HS-27A (cell line): ENCODE data around the gene MED29.

Source experiments
- DNase-seq: peaks from one replicate; pipeline ENCODE4 v3.0.0-alpha.2; 2012; ENCODE audit warnings: low read depth, missing footprints

Gene MED29

GRCh38 chr19:39411081-39411831, 20.1 kb downstream of the MED29 start:
- DNase-seq: no peak

- peak; percentile 99 for DNase-seq
Observed at GRCh38 chr19:39411832-39412099, 20.6 kb downstream of the MED29 start.

GRCh38 chr19:39412100-39412866, 21.1 kb downstream of the MED29 start, which contains the start of gene PLEKHG2:
TSS of gene PLEKHG2 (plus strand) at chr19:39412669. CDS start at chr19:39414087, 1,418 bp downstream.
- DNase-seq: peak; percentile 100

GRCh38 chr19:39412867-39413271, 21.7 kb downstream of the MED29 start:
- DNase-seq: no peak

- DNase-seq: no peak
Observed at GRCh38 chr19:39413272-39413910, 22.2 kb downstream of the MED29 start.

GRCh38 chr19:39413911-39414608, 22.9 kb downstream of the MED29 start:
- DNase-seq: no peak

- DNase-seq: no peak
Observed at GRCh38 chr19:39415111-39416046, 24.2 kb downstream of the MED29 start.

- DNase-seq: no peak
Observed at GRCh38 chr19:39416152-39417120, 25.3 kb downstream of the MED29 start.

- no peak for DNase-seq
Observed at GRCh38 chr19:39417463-39418181, 26.4 kb downstream of the MED29 start.

- no peak for DNase-seq
Observed at GRCh38 chr19:39419003-39419402, 27.8 kb downstream of the MED29 start.

- no peak for DNase-seq
Observed at GRCh38 chr19:39420769-39421168, 29.6 kb downstream of the MED29 start.

GRCh38 chr19:39422020-39422419, 30.8 kb downstream of the MED29 start:
- no peak for DNase-seq

GRCh38 chr19:39423258-39424086, 32.3 kb downstream of the MED29 start:
- no peak for DNase-seq

GRCh38 chr19:39424934-39425333, 33.8 kb downstream of the MED29 start:
- no peak for DNase-seq

GRCh38 chr19:39425744-39426143, 34.6 kb downstream of the MED29 start:
- no peak for DNase-seq

- DNase-seq: no peak
Observed at GRCh38 chr19:39426170-39426569, 35.0 kb downstream of the MED29 start.

- no peak for DNase-seq
Observed at GRCh38 chr19:39427707-39428106, 36.5 kb downstream of the MED29 start.

- no peak for DNase-seq
Observed at GRCh38 chr19:39428283-39429112, 37.3 kb downstream of the MED29 start.
